ENCODE results near the gene TRPM5.

DNA sequence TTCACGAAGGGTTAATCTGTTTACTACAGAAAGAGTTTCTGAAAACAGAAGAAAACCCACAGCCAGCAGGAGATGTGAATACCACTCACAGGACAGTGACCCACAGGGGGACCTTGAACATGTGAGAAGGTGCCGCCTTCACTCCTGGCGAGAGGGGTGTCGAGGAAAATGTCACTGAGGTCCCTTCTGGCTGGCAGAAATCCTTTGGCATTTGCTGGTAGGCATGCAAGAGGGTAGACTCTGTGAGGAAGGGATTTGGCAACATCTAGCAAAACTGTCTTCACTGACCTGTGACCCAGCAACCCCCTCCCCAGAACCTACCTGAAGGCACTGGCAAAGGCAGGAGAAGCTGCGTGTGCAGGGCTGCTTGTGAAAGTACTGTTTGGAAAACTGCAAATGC, 9.1 kb upstream of the TRPM5 start:
- TF ChIP-seq YY1 (IDR thresholded peaks at IDR 0.05; ENCODE audit: borderline replicate concordance in 1 of 3, control insufficient read depth in 1 of 3, extremely low read depth in 1 of 3, insufficient read depth in 3 of 3, insufficient read length in 1 of 3, insufficient replicate concordance in 2 of 3, low read depth in 1 of 3, low read length in 2 of 3) (no peak), JUNB (CRISPR knock-in tag; conservative IDR thresholded peaks at IDR 0.05) (no peak), RBM17 (IDR thresholded peaks at IDR 0.05; ENCODE audit: borderline replicate concordance, low read depth, low read length) (no peak), POLR2AphosphoS5 (IDR thresholded peaks at IDR 0.05; ENCODE audit: control insufficient read depth, insufficient read depth, low read depth, low read length) (no peak), PURB (CRISPR knock-in tag; IDR thresholded peaks at IDR 0.05; ENCODE audit: low read depth) (no peak), TEAD4 (IDR thresholded peaks at IDR 0.05; ENCODE audit: low read length) (no peak), TEAD4 (CRISPR knock-in tag; IDR thresholded peaks at IDR 0.05; ENCODE audit: borderline replicate concordance) (no peak), PHF20 (IDR thresholded peaks at IDR 0.05; ENCODE audit: partially characterized antibody) (no peak), ZFP1 (CRISPR knock-in tag; IDR thresholded peaks at IDR 0.05) (no peak), ZBTB7A (IDR thresholded peaks at IDR 0.05; ENCODE audit: borderline replicate concordance, control insufficient read depth, low read depth, low read length) (no peak)
- TF ChIP-seq, protein P1, sequence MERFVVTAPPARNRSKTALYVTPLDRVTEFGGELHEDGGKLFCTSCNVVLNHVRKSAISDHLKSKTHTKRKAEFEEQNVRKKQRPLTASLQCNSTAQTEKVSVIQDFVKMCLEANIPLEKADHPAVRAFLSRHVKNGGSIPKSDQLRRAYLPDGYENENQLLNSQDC (CRISPR knock-in tag; IDR thresholded peaks at IDR 0.05): no peak

Data from K562 (cell line).